ENCODE data around the gene PDCD6IP. TPM values are rescaled to one million over a fixed set of nuclear protein-coding genes. Genes with fewer than 3 reads are reported as not detected.

The PDCD6IP gene
- total and polyA plus RNA-seq, 2 experiments from 2014 or later, result 45.1 to 185 TPM

DNA sequence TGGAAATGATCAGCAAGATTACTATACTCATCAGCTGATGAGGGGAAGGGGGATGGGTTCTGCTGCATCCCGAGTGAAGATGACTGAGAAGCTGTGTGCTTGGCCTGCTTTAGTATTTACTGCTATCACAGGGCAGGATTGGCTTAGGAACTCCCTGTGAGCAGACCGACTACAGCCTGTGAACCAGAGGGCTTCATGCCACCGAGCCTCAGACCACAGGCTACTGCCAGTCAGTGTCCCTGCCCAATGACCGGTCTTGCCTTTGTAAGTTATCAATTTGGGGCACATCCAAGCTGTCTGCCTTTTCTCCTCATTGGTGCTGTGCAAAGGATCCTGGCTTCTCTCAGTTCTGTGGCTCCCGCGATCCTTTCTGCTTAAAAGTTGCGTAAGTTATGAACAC is 71.5 kb downstream of the PDCD6IP start:
- DNase-seq (ENCODE audit: low spot score) (no peak), ATAC-seq (no peak)
- no peaks in the 10 kb centered on the region for H3K9me2 ChIP-seq (ENCODE audit: insufficient read depth)

More for the DNA sequence above, 71.5 kb downstream of the PDCD6IP start:
- TF ChIP-seq NANOG (IDR thresholded peaks at IDR 0.05; ENCODE audit: borderline replicate concordance), result no peak
- no peak for TF ChIP-seq POLR2AphosphoS5 (IDR thresholded peaks at IDR 0.05; ENCODE audit: low read depth)
- no peak for TF ChIP-seq STAT1 (IDR thresholded peaks at IDR 0.05; ENCODE audit: unreplicated experiment)
- no peak for TF ChIP-seq ZNF331 (CRISPR knock-in tag; IDR thresholded peaks at IDR 0.05; ENCODE audit: low read depth)
- TF ChIP-seq, protein P1, sequence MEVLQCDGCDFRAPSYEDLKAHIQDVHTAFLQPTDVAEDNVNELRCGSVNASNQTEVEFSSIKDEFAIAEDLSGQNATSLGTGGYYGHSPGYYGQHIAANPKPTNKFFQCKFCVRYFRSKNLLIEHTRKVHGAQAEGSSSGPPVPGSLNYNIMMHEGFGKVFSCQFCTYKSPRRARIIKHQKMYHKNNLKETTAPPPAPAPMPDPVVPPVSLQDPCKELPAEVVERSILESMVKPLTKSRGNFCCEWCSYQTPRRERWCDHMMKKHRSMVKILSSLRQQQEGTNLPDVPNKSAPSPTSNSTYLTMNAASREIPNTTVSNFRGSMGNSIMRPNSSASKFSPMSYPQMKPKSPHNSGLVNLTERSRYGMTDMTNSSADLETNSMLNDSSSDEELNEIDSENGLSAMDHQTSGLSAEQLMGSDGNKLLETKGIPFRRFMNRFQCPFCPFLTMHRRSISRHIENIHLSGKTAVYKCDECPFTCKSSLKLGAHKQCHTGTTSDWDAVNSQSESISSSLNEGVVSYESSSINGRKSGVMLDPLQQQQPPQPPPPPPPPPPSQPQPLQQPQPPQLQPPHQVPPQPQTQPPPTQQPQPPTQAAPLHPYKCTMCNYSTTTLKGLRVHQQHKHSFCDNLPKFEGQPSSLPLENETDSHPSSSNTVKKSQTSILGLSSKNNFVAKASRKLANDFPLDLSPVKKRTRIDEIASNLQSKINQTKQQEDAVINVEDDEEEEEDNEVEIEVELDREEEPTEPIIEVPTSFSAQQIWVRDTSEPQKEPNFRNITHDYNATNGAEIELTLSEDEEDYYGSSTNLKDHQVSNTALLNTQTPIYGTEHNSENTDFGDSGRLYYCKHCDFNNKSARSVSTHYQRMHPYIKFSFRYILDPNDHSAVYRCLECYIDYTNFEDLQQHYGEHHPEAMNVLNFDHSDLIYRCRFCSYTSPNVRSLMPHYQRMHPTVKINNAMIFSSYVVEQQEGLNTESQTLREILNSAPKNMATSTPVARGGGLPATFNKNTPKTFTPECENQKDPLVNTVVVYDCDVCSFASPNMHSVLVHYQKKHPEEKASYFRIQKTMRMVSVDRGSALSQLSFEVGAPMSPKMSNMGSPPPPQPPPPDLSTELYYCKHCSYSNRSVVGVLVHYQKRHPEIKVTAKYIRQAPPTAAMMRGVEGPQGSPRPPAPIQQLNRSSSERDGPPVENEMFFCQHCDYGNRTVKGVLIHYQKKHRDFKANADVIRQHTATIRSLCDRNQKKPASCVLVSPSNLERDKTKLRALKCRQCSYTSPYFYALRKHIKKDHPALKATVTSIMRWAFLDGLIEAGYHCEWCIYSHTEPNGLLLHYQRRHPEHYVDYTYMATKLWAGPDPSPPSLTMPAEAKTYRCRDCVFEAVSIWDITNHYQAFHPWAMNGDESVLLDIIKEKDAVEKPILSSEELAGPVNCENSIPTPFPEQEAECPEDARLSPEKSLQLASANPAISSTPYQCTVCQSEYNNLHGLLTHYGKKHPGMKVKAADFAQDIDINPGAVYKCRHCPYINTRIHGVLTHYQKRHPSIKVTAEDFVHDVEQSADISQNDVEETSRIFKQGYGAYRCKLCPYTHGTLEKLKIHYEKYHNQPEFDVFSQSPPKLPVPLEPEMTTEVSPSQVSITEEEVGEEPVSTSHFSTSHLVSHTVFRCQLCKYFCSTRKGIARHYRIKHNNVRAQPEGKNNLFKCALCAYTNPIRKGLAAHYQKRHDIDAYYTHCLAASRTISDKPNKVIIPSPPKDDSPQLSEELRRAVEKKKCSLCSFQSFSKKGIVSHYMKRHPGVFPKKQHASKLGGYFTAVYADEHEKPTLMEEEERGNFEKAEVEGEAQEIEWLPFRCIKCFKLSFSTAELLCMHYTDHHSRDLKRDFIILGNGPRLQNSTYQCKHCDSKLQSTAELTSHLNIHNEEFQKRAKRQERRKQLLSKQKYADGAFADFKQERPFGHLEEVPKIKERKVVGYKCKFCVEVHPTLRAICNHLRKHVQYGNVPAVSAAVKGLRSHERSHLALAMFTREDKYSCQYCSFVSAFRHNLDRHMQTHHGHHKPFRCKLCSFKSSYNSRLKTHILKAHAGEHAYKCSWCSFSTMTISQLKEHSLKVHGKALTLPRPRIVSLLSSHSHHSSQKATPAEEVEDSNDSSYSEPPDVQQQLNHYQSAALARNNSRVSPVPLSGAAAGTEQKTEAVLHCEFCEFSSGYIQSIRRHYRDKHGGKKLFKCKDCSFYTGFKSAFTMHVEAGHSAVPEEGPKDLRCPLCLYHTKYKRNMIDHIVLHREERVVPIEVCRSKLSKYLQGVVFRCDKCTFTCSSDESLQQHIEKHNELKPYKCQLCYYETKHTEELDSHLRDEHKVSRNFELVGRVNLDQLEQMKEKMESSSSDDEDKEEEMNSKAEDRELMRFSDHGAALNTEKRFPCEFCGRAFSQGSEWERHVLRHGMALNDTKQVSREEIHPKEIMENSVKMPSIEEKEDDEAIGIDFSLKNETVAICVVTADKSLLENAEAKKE (CRISPR knock-in tag; IDR thresholded peaks at IDR 0.05), result no peak
- TF ChIP-seq, protein P2, sequence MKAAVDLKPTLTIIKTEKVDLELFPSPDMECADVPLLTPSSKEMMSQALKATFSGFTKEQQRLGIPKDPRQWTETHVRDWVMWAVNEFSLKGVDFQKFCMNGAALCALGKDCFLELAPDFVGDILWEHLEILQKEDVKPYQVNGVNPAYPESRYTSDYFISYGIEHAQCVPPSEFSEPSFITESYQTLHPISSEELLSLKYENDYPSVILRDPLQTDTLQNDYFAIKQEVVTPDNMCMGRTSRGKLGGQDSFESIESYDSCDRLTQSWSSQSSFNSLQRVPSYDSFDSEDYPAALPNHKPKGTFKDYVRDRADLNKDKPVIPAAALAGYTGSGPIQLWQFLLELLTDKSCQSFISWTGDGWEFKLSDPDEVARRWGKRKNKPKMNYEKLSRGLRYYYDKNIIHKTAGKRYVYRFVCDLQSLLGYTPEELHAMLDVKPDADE (IDR thresholded peaks at IDR 0.05), result no peak
- TF ChIP-seq CREB1 (CRISPR knock-in tag; IDR thresholded peaks at IDR 0.05; ENCODE audit: low read depth), result no peak
- TF ChIP-seq EZH2phosphoT487 (IDR thresholded peaks at IDR 0.05; ENCODE audit: unreplicated experiment), result no peak
- no peak for TF ChIP-seq ZNF114 (CRISPR knock-in tag; IDR thresholded peaks at IDR 0.05)
- TF ChIP-seq JUNB (IDR thresholded peaks at IDR 0.05; ENCODE audit: unreplicated experiment), result no peak
- TF ChIP-seq, protein P3, sequence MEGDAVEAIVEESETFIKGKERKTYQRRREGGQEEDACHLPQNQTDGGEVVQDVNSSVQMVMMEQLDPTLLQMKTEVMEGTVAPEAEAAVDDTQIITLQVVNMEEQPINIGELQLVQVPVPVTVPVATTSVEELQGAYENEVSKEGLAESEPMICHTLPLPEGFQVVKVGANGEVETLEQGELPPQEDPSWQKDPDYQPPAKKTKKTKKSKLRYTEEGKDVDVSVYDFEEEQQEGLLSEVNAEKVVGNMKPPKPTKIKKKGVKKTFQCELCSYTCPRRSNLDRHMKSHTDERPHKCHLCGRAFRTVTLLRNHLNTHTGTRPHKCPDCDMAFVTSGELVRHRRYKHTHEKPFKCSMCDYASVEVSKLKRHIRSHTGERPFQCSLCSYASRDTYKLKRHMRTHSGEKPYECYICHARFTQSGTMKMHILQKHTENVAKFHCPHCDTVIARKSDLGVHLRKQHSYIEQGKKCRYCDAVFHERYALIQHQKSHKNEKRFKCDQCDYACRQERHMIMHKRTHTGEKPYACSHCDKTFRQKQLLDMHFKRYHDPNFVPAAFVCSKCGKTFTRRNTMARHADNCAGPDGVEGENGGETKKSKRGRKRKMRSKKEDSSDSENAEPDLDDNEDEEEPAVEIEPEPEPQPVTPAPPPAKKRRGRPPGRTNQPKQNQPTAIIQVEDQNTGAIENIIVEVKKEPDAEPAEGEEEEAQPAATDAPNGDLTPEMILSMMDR (conservative IDR thresholded peaks at IDR 0.05; ENCODE audit: low read depth in 2 of 2), result no peak
- no peak for TF ChIP-seq EZH2 (IDR thresholded peaks at IDR 0.05; ENCODE audit: low read depth, unreplicated experiment)
- TF ChIP-seq, protein P4, sequence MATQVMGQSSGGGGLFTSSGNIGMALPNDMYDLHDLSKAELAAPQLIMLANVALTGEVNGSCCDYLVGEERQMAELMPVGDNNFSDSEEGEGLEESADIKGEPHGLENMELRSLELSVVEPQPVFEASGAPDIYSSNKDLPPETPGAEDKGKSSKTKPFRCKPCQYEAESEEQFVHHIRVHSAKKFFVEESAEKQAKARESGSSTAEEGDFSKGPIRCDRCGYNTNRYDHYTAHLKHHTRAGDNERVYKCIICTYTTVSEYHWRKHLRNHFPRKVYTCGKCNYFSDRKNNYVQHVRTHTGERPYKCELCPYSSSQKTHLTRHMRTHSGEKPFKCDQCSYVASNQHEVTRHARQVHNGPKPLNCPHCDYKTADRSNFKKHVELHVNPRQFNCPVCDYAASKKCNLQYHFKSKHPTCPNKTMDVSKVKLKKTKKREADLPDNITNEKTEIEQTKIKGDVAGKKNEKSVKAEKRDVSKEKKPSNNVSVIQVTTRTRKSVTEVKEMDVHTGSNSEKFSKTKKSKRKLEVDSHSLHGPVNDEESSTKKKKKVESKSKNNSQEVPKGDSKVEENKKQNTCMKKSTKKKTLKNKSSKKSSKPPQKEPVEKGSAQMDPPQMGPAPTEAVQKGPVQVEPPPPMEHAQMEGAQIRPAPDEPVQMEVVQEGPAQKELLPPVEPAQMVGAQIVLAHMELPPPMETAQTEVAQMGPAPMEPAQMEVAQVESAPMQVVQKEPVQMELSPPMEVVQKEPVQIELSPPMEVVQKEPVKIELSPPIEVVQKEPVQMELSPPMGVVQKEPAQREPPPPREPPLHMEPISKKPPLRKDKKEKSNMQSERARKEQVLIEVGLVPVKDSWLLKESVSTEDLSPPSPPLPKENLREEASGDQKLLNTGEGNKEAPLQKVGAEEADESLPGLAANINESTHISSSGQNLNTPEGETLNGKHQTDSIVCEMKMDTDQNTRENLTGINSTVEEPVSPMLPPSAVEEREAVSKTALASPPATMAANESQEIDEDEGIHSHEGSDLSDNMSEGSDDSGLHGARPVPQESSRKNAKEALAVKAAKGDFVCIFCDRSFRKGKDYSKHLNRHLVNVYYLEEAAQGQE (IDR thresholded peaks at IDR 0.05; ENCODE audit: unreplicated experiment), result no peak
- no peaks in the 10 kb centered on the region for H4K20me1 ChIP-seq (replicated peaks; ENCODE audit: insufficient read depth)
- Mint-ChIP-seq H3K27me3 (ENCODE audit: insufficient read depth, low read depth, poor library complexity) (no peaks in the 10 kb centered on the region), H3K4me1 (no peaks in the 10 kb centered on the region), H3K27ac (no peak overlapping the region), H3K36me3 (ENCODE audit: low read depth) (0 out of 3 replicates have a peak, but pooled peaks cover 7% of the 10 kb centered on the region), H3K4me3 (no peak overlapping the region), H3K9me3 (no peaks in the 10 kb centered on the region)
- no peak overlapping the region for H3K4me2 ChIP-seq
- H3K27ac ChIP-seq (ENCODE audit: low read depth), result no peak overlapping the region
- H3F3A ChIP-seq (replicated peaks; ENCODE audit: low read depth), result no peaks in the 10 kb centered on the region
- H3K4me1 ChIP-seq (ENCODE audit: insufficient read depth), result no peaks in the 10 kb centered on the region
- H3K4me3 ChIP-seq, result no peak overlapping the region
- H3K79me2 ChIP-seq (replicated peaks; ENCODE audit: insufficient read depth), result no peaks in the 10 kb centered on the region
- no peak overlapping the region for H2AFZ ChIP-seq
- no peaks in the 10 kb centered on the region for H3K27me3 ChIP-seq (ENCODE audit: insufficient read depth)
- peaks cover 6% of the 10 kb centered on the region; the same call in 1 of the 2 replicates for H3K36me3 ChIP-seq (ENCODE audit: insufficient read depth)
